ENCODE data around the gene ATG9B. TPM values are rescaled to one million over a fixed set of nuclear protein-coding genes. Genes with fewer than 3 reads are reported as not detected.

The ATG9B gene
- total RNA-seq = 6.5 and 20.0 TPM in 2 replicates

GRCh38 chr7:151024435-151025056 is at the start of gene ATG9B:
TSS of gene ATG9B (minus strand) at chr7:151024494. CDS start at chr7:151024423, 71 bp downstream.

GRCh38 chr7:151059367-151060112 is 35.2 kb upstream of the ATG9B start, which contains the start of gene SLC4A2:
TSS of gene SLC4A2 (plus strand) at chr7:151059589. CDS start at chr7:151061988, 2,399 bp downstream.

GRCh38 chr7:151057506-151057988 is 33.3 kb upstream of the ATG9B start, which contains the start of gene CDK5:
TSS of gene CDK5 (minus strand) at chr7:151057897. CDS start at chr7:151057848, 49 bp downstream.

GRCh38 chr7:151047976-151048815 is 23.9 kb upstream of the ATG9B start, which contains the start of gene ASIC3:
TSS of gene ASIC3 (plus strand) at chr7:151048531. CDS start at chr7:151048886, 355 bp downstream.

GRCh38 chr7:151028131-151028947 is 4.0 kb upstream of the ATG9B start, which contains the start of gene ABCB8:
TSS of gene ABCB8 (plus strand) at chr7:151028450. CDS start at chr7:151028516, 66 bp downstream.

GRCh38 chr7:150990416-150991186 is 33.7 kb downstream of the ATG9B start, which contains the start of gene NOS3:
TSS of gene NOS3 (plus strand) at chr7:150991017. CDS start at chr7:150993804, 2,787 bp downstream.

GRCh38 chr7:150978126-150978789 is 46.0 kb downstream of the ATG9B start, which contains the start of gene KCNH2:
TSS of gene KCNH2 (minus strand) at chr7:150978321. CDS start at chr7:150977913, 408 bp downstream.

Other genes starting within 250 kb of the ATG9B start
- not detected in 2 replicates for gene TMEM176B, start 224.1 kb downstream of the ATG9B start, total RNA-seq
- gene TMEM176A, start 223.7 kb downstream of the ATG9B start, total RNA-seq = not detected in 2 replicates
- gene AOC1, start 172.0 kb downstream of the ATG9B start, total RNA-seq = not detected in 2 replicates
- gene KCNH2, start 46.2 kb downstream of the ATG9B start, total RNA-seq = under 0.01 TPM in 2 replicates
- 2.4 and 14.1 TPM in 2 replicates for gene NOS3, start 33.5 kb downstream of the ATG9B start, total RNA-seq
- 34.9 and 78.1 TPM in 2 replicates for gene ABCB8, start 4.0 kb upstream of the ATG9B start, total RNA-seq
- gene ASIC3, start 24.0 kb upstream of the ATG9B start, total RNA-seq = 0.22 and 1.2 TPM in 2 replicates
- gene CDK5, start 33.4 kb upstream of the ATG9B start, total RNA-seq = 16.1 and 27.9 TPM in 2 replicates
- gene SLC4A2, start 35.1 kb upstream of the ATG9B start, total RNA-seq = 68.3 and 86.6 TPM in 2 replicates
- 101 and 162 TPM in 2 replicates for gene FASTK, start 56.3 kb upstream of the ATG9B start, total RNA-seq
- gene TMUB1, start 59.0 kb upstream of the ATG9B start, total RNA-seq = 29.1 and 44.4 TPM in 2 replicates
- 71.1 and 108 TPM in 2 replicates for gene AGAP3, start 62.0 kb upstream of the ATG9B start, total RNA-seq
- gene GBX1, start 143.2 kb upstream of the ATG9B start, total RNA-seq = not detected in 2 replicates
- not detected in 2 replicates for gene ASB10, start 162.8 kb upstream of the ATG9B start, total RNA-seq
- not detected in 2 replicates for gene H2BK1, start 186.0 kb upstream of the ATG9B start, total RNA-seq
- 22.4 and 43.6 TPM in 2 replicates for gene ABCF2, start 202.7 kb upstream of the ATG9B start, total RNA-seq
- 94.6 and 107 TPM in 2 replicates for gene CHPF2, start 208.0 kb upstream of the ATG9B start, total RNA-seq
- gene SMARCD3, start 224.2 kb upstream of the ATG9B start, total RNA-seq = 14.7 and 16.1 TPM in 2 replicates

Measured in placental epithelial cell (primary cell).